H1 (cell line): ENCODE measurements around the gene TMEM174. TPM values are rescaled to one million over a fixed set of nuclear protein-coding genes. Genes with fewer than 3 reads are reported as not detected.

Experiments
- CTBP2 ChIP-seq: IDR thresholded peaks from 2 replicates; pipeline ENCODE4 v1.7.0; 2011; ENCODE audit warnings: borderline replicate concordance, mild to moderate bottlenecking, moderate library complexity, mixed read lengths, low read length; ENCODE audit not compliant: insufficient read depth, insufficient read length
- HDAC2 ChIP-seq, 2 experiments: fragments of 300-600 bp in 1 of 2; sonication (generic) in 1 of 2; IDR thresholded peaks; 2 replicates each; pipeline ENCODE4 v1.6.1; 2011 to 2012; ENCODE audit warnings: low read depth in 2 of 2, low read length in 2 of 2, mild to moderate bottlenecking in 2 of 2, moderate library complexity in 2 of 2, borderline replicate concordance in 1 of 2, inconsistent platforms in 1 of 2
- KDM1A ChIP-seq: fragments of 200-600, 300-600 bp; sonication (generic); IDR thresholded peaks from 2 replicates; pipeline ENCODE4 v1.7.1; 2016; ENCODE audit warnings: mild to moderate bottlenecking, low read length, borderline replicate concordance
- MAFK ChIP-seq: IDR thresholded peaks from 2 replicates; pipeline ENCODE4 v1.6.1; 2012; ENCODE audit warnings: low read depth, mild to moderate bottlenecking, improper control_type of control experiment, low read length
- SAP30 ChIP-seq: fragments of 300-600 bp; sonication (generic); IDR thresholded peaks from 2 replicates; pipeline ENCODE4 v1.7.1; 2012; ENCODE audit warnings: low read length, moderate library complexity, mild to moderate bottlenecking, inconsistent platforms; ENCODE audit not compliant: insufficient read depth, insufficient replicate concordance
- SIN3A ChIP-seq, 2 experiments: IDR thresholded peaks in 1 of 2; conservative IDR thresholded peaks in 1 of 2; 2 replicates each; pipeline ENCODE4 v1.6.1; 2011 to 2012; ENCODE audit warnings: low read length in 2 of 2, improper control_type of control experiment in 1 of 2, low read depth in 1 of 2, mild to moderate bottlenecking in 1 of 2
- SP2 ChIP-seq: IDR thresholded peaks from 2 replicates; pipeline ENCODE4 v1.6.1; 2012; ENCODE audit warnings: mild to moderate bottlenecking, low read length, inconsistent platforms
- SUZ12 ChIP-seq: fragments of 200-600 bp; sonication (generic); IDR thresholded peaks from 2 replicates; pipeline ENCODE4 v1.6.1; 2012; ENCODE audit warnings: mild to moderate bottlenecking, inconsistent platforms, low read length, moderate library complexity, mixed read lengths
- polyA plus RNA-seq, 7 experiments: library from polyadenylated mRNA; depleted of rRNA in 3 of 7; stranded (reverse) in 5 of 7; unstranded in 2 of 7; fragments of >200 nt in 5 of 7; fragments of 200-250 nt in 2 of 7; gene quantifications; 1 replicate in 5 of 7; 2 replicates in 1 of 7; 4 replicates in 1 of 7; pipeline versions ENCODE4 v1.2.1 to v1.2.3, GENCODE V29; 2011 to 2013; ENCODE audit warnings: missing spikeins in 2 of 7, mixed read lengths in 2 of 7
- total RNA-seq: library from RNA; stranded (reverse); fragmentation: NEBNext Ultra II Directional; extraction: Animal tissue kit (Norgen Biotek cat#: 25700); gene quantifications from 2 replicates; pipeline ENCODE4 v1.2.1, GENCODE V29; 2021

Gene TMEM174
- total and polyA plus RNA-seq, 2 of the 8 experiments (the other 6 are each of a cell fraction or from before 2014, with no cell fraction given): not detected

DNA sequence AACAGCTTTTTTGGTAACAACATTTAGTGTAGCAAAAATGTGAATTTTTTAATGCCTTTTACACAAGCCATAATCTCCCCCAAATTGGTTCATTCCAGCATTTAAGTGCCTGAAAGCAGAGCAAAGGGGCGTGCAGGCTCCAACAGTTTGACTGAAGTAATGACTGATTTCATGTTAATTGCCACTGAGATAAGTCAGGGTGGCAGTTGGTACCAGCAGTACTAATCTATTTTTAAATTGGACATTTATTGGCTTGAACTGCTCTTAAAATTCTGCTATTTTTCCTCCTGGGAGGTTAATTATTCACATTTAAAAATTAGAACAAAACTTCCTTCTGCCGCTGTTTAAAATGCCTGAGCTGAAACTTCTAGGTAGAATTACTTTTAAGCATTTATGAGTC is 40.2 kb upstream of the TMEM174 start (continued):
- TF ChIP-seq MAFK (no peak), SUZ12 (no peak), SP2 (no peak), SIN3A (conservative IDR thresholded peaks at IDR 0.05 in 1 of 2, IDR thresholded peaks at IDR 0.05 in 1 of 2; ENCODE audit: low read depth in 1 of 2, low read length in 2 of 2) (no peak), SAP30 (no peak), KDM1A (no peak), CTBP2 (no peak), HDAC2 (IDR thresholded peaks at IDR 0.05; ENCODE audit: borderline replicate concordance in 1 of 2, low read depth in 2 of 2, low read length in 2 of 2) (no peak)
- TF ChIP-seq, all 59 proteins: peak for 0
